ENCODE measurements around the gene HLA-DOA.

Gene HLA-DOA

GRCh38 chr6:33024521-33024920, 15.1 kb upstream of the HLA-DOA start:
- TF ChIP-seq CTCF (IDR thresholded peaks at IDR 0.05; ENCODE audit: insufficient read depth, low read depth, low read length, missing control alignments) = no peak

DNA sequence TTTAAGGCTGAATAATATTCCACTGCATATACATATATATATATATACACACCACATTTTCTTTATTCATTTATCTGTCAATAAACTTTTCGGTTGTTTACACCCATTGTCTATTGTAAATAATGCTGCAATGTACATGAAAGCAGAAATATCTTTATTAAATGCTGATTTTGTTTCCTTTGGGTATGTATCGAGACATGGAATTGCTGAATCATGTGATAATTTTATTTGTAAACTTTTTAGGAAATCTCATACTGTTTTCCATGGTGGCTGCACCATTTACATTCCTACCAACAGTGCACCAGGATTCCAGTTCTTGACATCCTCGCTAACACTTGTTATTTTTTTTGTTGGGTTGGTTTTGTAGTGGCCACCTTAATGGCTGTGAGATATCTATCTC, 14.1 kb upstream of the HLA-DOA start:
- no peak overlapping the region for H3K4me3 ChIP-seq (ENCODE audit: low read depth, low read length)
- DNase-seq (ENCODE audit: low read depth) = no peak
- no peak for TF ChIP-seq CTCF (IDR thresholded peaks at IDR 0.05; ENCODE audit: insufficient read depth, low read depth, low read length, missing control alignments)

More at GRCh38 chr6:33024521-33024920, 15.1 kb upstream of the HLA-DOA start:
- no peak for DNase-seq (ENCODE audit: low read depth)
- H3K4me3 ChIP-seq (ENCODE audit: low read depth, low read length) = no peak overlapping the region

DNA sequence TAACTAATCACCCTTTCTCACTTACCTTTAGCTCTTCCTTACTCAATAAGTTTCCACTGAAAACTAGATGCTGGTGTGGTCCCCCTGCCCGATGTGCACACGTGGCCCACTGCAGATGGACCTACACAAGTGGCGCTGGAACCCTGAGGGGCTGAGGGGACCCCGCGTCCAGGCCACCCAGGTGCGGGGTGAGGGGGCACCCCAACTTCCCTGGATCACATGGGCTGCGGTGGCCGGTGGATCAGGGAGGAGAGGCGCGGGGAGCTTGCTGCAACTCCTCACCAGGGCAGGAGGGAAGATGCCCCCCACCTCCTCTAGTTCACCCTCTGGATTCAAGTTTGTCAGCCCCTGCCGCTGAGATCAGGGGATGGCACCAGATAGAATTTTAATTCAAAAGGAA, 12.5 kb upstream of the HLA-DOA start:
- no peak for TF ChIP-seq CTCF (IDR thresholded peaks at IDR 0.05; ENCODE audit: insufficient read depth, low read depth, low read length, missing control alignments)
- DNase-seq (ENCODE audit: low read depth) = no peak

DNA sequence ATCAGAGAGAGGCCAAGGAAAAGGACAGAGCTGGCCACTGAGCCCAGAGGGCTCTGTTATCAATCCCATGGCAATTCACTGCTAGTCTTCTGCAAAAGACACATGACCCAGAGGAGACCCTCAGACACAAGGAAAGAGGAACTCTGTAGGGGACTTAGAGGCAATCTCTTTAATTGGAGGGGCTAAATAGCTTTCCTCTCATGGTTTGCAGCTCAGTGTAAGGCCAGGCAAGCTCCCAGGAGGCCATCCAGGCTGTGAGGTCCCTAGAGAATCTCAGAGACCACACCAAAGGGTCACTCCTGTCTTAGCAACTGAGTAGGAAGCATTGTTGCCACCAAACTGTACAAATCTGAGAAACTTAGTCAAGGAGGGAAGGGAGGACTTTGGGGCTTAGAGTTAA, 10.0 kb upstream of the HLA-DOA start:
- peak overlapping the region; percentile 44 for H3K4me3 ChIP-seq (ENCODE audit: low read depth, low read length)
- no peak for DNase-seq (ENCODE audit: low read depth)
- no peak for TF ChIP-seq CTCF (IDR thresholded peaks at IDR 0.05; ENCODE audit: insufficient read depth, low read depth, low read length, missing control alignments)

More for the DNA sequence above, 12.5 kb upstream of the HLA-DOA start:
- no peak overlapping the region for H3K4me3 ChIP-seq (ENCODE audit: low read depth, low read length)

DNA sequence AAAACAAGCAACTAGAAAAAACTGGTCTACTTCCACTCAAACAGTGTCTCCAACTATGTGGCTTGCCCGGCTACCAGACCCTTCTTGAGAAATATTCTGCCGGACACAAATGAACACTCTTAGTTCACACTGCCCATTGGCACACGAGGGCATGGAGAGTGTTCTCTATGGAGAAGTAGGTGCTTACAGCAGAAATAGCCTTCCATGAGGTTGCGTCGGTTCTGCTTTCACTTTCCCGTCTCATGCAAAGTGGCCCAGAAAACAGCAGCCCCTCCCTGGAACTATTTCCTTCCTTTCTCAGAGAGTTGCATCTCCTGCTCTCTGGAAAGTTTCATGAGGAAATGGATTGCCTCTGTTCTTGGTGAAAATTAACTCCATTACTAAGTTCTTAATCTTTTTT, 9.5 kb upstream of the HLA-DOA start:
- H3K4me3 ChIP-seq (ENCODE audit: low read depth, low read length) = peak overlapping the region; percentile 44
- DNase-seq (ENCODE audit: low read depth) = peak; percentile 92
- no peak for TF ChIP-seq CTCF (IDR thresholded peaks at IDR 0.05; ENCODE audit: insufficient read depth, low read depth, low read length, missing control alignments)

GRCh38 chr6:33018418-33018817, 9.0 kb upstream of the HLA-DOA start:
- DNase-seq (ENCODE audit: low read depth) = no peak
- TF ChIP-seq CTCF (IDR thresholded peaks at IDR 0.05; ENCODE audit: insufficient read depth, low read depth, low read length, missing control alignments) = no peak
- peak overlapping the region; percentile 44 for H3K4me3 ChIP-seq (ENCODE audit: low read depth, low read length)

DNA sequence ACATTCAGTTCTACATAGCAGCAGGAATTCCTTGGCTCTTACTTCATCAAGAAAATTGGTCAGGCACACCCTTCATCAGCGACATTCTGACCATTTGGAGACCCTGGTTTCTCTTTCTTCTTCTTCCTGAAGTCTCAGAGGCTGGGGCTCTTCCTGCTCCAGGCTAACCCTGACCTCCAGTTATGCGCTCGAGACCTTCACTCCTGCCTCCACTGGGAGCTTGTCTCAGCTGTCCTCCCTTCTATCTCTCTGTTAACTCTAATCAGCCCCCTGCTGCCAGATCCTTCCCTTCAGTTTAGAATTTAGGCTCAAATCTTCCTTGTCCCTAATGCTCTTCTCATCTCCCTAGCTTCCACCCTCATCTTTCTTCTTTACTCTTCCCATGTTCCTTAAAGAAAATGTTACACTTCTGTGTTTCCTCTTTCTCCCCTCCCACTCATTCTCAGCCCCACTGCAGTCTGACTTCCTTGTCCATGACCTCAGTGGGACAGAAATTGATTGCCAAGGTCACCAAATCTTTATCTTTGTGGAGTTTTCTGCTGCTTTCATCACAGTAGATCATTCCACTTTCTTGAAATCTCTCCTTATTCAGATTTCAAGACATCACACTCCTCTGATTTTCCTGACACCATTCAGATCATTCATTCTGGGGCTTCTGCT, 8.4 kb upstream of the HLA-DOA start:
- no peak for TF ChIP-seq CTCF (IDR thresholded peaks at IDR 0.05; ENCODE audit: insufficient read depth, low read depth, low read length, missing control alignments)
- H3K4me3 ChIP-seq (ENCODE audit: low read depth, low read length) = no peak overlapping the region
- DNase-seq (ENCODE audit: low read depth) = no peak
